HEK293 (cell line): ENCODE results near the gene LRP1B.

ENCODE experiments used
- CTCF ChIA-PET: fragments of 350-600 bp; formaldehyde crosslinking; extraction: SDS; loops from one replicate; lab custom pipeline; 2021; ENCODE audit warnings: antibody characterized with exemption; lab: Yijun Ruan, JAX
- POLR2A ChIA-PET: fragments of 300-600 bp; formaldehyde crosslinking; extraction: SDS; loops from one replicate; lab custom pipeline; 2020; ENCODE audit warnings: antibody characterized with exemption, inconsistent platforms; lab: Yijun Ruan, JAX
- H3K27ac ChIP-seq: fragments of 200-500 bp; sonication (Bioruptor generic); 2 replicates; pipeline ENCODE4 v1.5.1; 2014; ENCODE audit warnings: low read depth, low read length, control low read depth, inconsistent platforms; ENCODE audit errors: extremely low read depth
- H3K36me3 ChIP-seq, 2 experiments: fragments of 200-500 bp in 1 of 2; sonication (Bioruptor generic) in 1 of 2; 1 replicate in 1 of 2; 2 replicates in 1 of 2; pipeline ENCODE4 v1.5.1; 2014 to 2017; ENCODE audit warnings: inconsistent platforms in 2 of 2, low read length in 2 of 2; ENCODE audit not compliant: control insufficient read depth in 2 of 2, insufficient read depth in 1 of 2
- H3K4me1 ChIP-seq: fragments of 200-500 bp; sonication (Bioruptor generic); 2 replicates; pipeline ENCODE4 v1.5.1; 2014; ENCODE audit warnings: mild to moderate bottlenecking, low read length, inconsistent platforms; ENCODE audit not compliant: control insufficient read depth, insufficient read depth
- H3K4me3 ChIP-seq: 2 replicates; pipeline ENCODE4 v1.5.1; 2011; ENCODE audit warnings: low read depth, mild to moderate bottlenecking, control low read depth, low read length, moderate library complexity
- H3K9me3 ChIP-seq: fragments of 200-500 bp; sonication (Bioruptor generic); 2 replicates; pipeline ENCODE4 v1.5.1; 2014; ENCODE audit warnings: low read depth, low read length, inconsistent platforms; ENCODE audit not compliant: control insufficient read depth, insufficient read depth
- HOXC10 ChIP-seq: sonication (generic); formaldehyde crosslinking; IDR thresholded peaks from 2 replicates; pipeline ENCODE4 v1.8.1; 2023; ENCODE audit warnings: mild to moderate bottlenecking, missing genetic modification reagents
- KLF10 ChIP-seq: fragments of 450-650 bp; IDR thresholded peaks from 2 replicates; pipeline ENCODE4 v1.5.1; 2018; ENCODE audit warnings: missing biosample characterization, mild to moderate bottlenecking, missing genetic modification characterization
- RBAK ChIP-seq: fragments of 450-650 bp; formaldehyde crosslinking; IDR thresholded peaks from 2 replicates; pipeline ENCODE4 v1.5.1; 2016; ENCODE audit warnings: missing biosample characterization, missing genetic modification characterization
- ZBTB11 ChIP-seq: fragments of 450-650 bp; formaldehyde crosslinking; conservative IDR thresholded peaks from 2 replicates; pipeline ENCODE4 v1.5.1; 2016; ENCODE audit warnings: low read depth, missing biosample characterization, missing genetic modification characterization
- ZBTB20 ChIP-seq: fragments of 450-650 bp; formaldehyde crosslinking; IDR thresholded peaks from 2 replicates; pipeline ENCODE4 v1.5.1; 2016; ENCODE audit warnings: missing biosample characterization, missing genetic modification characterization
- ZBTB26 ChIP-seq: fragments of 450-650 bp; formaldehyde crosslinking; optimal IDR thresholded peaks from 2 replicates; pipeline ENCODE3; 2016; ENCODE audit warnings: missing biosample characterization, mild to moderate bottlenecking, missing genetic modification characterization
- ZBTB44 ChIP-seq: fragments of 450-650 bp; IDR thresholded peaks from 2 replicates; pipeline ENCODE4 v1.5.1; 2018; ENCODE audit warnings: missing biosample characterization, mild to moderate bottlenecking, missing genetic modification characterization
- ZBTB8A ChIP-seq: fragments of 450-650 bp; formaldehyde crosslinking; IDR thresholded peaks from 2 replicates; pipeline ENCODE4 v1.5.1; 2016; ENCODE audit warnings: missing biosample characterization, missing genetic modification characterization
- ZFP37 ChIP-seq: fragments of 450-650 bp; formaldehyde crosslinking; IDR thresholded peaks from 2 replicates; pipeline ENCODE4 v1.5.1; 2016; ENCODE audit warnings: missing biosample characterization, missing genetic modification characterization
- ZIC2 ChIP-seq: fragments of 450-650 bp; formaldehyde crosslinking; IDR thresholded peaks from 2 replicates; pipeline ENCODE4 v1.5.1; 2016; ENCODE audit warnings: missing biosample characterization, missing genetic modification characterization
- ZNF155 ChIP-seq: fragments of 450-650 bp; formaldehyde crosslinking; IDR thresholded peaks from 2 replicates; pipeline ENCODE4 v1.5.1; 2016; ENCODE audit warnings: missing biosample characterization, missing genetic modification characterization
- ZNF169 ChIP-seq: fragments of 450-650 bp; formaldehyde crosslinking; IDR thresholded peaks from 2 replicates; pipeline ENCODE4 v1.5.1; 2016; ENCODE audit warnings: missing biosample characterization, missing genetic modification characterization
- ZNF19 ChIP-seq: fragments of 450-650 bp; formaldehyde crosslinking; IDR thresholded peaks from 2 replicates; pipeline ENCODE4; 2016; ENCODE audit warnings: missing biosample characterization, missing genetic modification characterization, low read depth
- ZNF211 ChIP-seq: fragments of 450-650 bp; formaldehyde crosslinking; IDR thresholded peaks from 2 replicates; pipeline ENCODE4 v1.5.1; 2016; ENCODE audit warnings: low read depth, missing biosample characterization, missing genetic modification characterization
- ZNF391 ChIP-seq: fragments of 450-650 bp; formaldehyde crosslinking; IDR thresholded peaks from 2 replicates; pipeline ENCODE4 v1.5.1; 2016; ENCODE audit warnings: low read depth, missing biosample characterization, missing genetic modification characterization, borderline replicate concordance
- ZNF48 ChIP-seq: fragments of 450-650 bp; formaldehyde crosslinking; IDR thresholded peaks from 2 replicates; pipeline ENCODE4 v1.5.1; 2016; ENCODE audit warnings: missing biosample characterization, missing genetic modification characterization
- ZNF513 ChIP-seq: fragments of 450-650 bp; IDR thresholded peaks from 2 replicates; pipeline ENCODE4 v1.5.1; 2018; ENCODE audit warnings: missing biosample characterization, missing genetic modification characterization
- ZNF530 ChIP-seq: fragments of 450-650 bp; formaldehyde crosslinking; IDR thresholded peaks from 2 replicates; pipeline ENCODE4 v1.5.1; 2016; ENCODE audit warnings: low read depth, missing biosample characterization, missing genetic modification characterization
- ZNF560 ChIP-seq: fragments of 450-650 bp; formaldehyde crosslinking; IDR thresholded peaks from 2 replicates; pipeline ENCODE4 v1.5.1; 2017; ENCODE audit warnings: missing biosample characterization, missing genetic modification characterization, borderline replicate concordance
- ZNF645 ChIP-seq: fragments of 450-650 bp; formaldehyde crosslinking; IDR thresholded peaks from 2 replicates; pipeline ENCODE4; 2016; ENCODE audit warnings: missing biosample characterization, missing genetic modification characterization
- ZNF670 ChIP-seq: fragments of 450-650 bp; formaldehyde crosslinking; IDR thresholded peaks from 2 replicates; pipeline ENCODE4 v1.5.1; 2016; ENCODE audit warnings: missing biosample characterization, missing genetic modification characterization, low read depth
- ZNF777 ChIP-seq: fragments of 450-650 bp; formaldehyde crosslinking; IDR thresholded peaks from 2 replicates; pipeline ENCODE4 v1.5.1; 2017; ENCODE audit warnings: missing biosample characterization, missing genetic modification characterization, borderline replicate concordance
- ZNF837 ChIP-seq: fragments of 450-650 bp; formaldehyde crosslinking; IDR thresholded peaks from 2 replicates; pipeline ENCODE4 v1.5.1; 2016; ENCODE audit warnings: missing biosample characterization, missing genetic modification characterization
- TF ChIP-seq, protein P1 (sequence below): fragments of 450-650 bp; formaldehyde crosslinking; IDR thresholded peaks from 2 replicates; pipeline ENCODE4 v1.5.1; 2016; ENCODE audit warnings: missing biosample characterization, missing genetic modification characterization
- TF ChIP-seq, protein P2 (sequence below): fragments of 450-650 bp; formaldehyde crosslinking; IDR thresholded peaks from 2 replicates; pipeline ENCODE4 v1.5.1; 2017; ENCODE audit warnings: missing biosample characterization, mild to moderate bottlenecking, missing genetic modification characterization, moderate library complexity
- TF ChIP-seq, protein P3 (sequence below): fragments of 450-650 bp; formaldehyde crosslinking; IDR thresholded peaks from 2 replicates; pipeline ENCODE4 v1.5.1; 2016; ENCODE audit warnings: missing biosample characterization, missing genetic modification characterization

The LRP1B gene

DNA sequence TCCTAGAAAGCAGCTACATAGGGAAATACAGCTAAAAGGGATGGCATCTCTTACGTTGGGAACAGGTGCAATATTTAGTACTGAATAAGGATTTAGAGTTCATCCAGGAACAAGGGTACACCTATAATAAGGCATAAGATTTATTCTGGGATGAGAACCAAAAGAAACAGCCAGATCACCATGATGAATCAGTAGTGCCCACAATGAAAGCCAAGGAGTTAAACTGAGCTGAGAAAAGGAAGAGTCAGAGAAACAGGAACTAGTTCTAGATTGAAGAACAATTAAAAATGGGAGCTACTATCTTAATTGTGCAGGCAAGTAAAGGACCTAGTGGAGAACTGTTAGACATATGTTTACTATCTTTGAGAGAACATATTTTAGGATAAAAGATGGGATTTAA, 692.3 kb downstream of the LRP1B start (continued):
- no peak for TF ChIP-seq ZNF837 (tag by site-specific recombination)
- TF ChIP-seq HOXC10, result no peak
- TF ChIP-seq ZBTB26, result no peak
- TF ChIP-seq ZNF211, result no peak
- TF ChIP-seq RBAK (tag by site-specific recombination), result no peak
- no peak for TF ChIP-seq ZNF560 (tag by site-specific recombination)
- no peak for TF ChIP-seq ZNF645
- TF ChIP-seq ZNF155 (tag by site-specific recombination), result no peak
- no peak for TF ChIP-seq ZBTB20
- no peak for TF ChIP-seq ZNF777 (tag by site-specific recombination)
- TF ChIP-seq, protein P1, sequence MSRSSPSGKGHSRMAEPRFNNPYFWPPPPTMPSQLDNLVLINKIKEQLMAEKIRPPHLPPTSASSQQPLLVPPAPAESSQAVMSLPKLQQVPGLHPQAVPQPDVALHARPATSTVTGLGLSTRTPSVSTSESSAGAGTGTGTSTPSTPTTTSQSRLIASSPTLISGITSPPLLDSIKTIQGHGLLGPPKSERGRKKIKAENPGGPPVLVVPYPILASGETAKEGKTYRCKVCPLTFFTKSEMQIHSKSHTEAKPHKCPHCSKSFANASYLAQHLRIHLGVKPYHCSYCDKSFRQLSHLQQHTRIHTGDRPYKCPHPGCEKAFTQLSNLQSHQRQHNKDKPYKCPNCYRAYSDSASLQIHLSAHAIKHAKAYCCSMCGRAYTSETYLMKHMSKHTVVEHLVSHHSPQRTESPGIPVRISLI, result no peak
- no peak for TF ChIP-seq ZNF19 (tag by site-specific recombination)
- TF ChIP-seq, all 188 proteins: peak for 0

DNA sequence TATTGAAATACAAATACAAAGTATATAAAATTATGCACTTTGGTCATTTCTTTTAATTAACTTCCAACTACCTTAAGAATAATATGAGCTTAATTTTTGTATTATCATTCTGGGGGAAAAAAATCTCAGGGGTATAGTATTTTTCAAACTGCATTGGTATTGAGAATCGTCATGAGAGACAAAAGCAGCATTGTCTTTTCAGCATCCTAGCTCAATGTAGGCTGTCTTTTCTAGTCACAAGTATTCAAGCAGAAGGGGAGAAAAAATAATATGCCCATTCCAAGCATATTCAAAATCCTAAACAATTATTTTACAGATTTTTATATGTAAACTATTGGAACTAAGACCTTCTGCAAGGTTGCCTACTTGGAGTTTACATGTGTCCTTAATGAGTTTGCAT, 693.3 kb downstream of the LRP1B start:
- ChIA-PET POLR2A (no interaction called here), CTCF (no interaction called here)
- no peak overlapping the region for H3K27ac ChIP-seq
- no peaks in the 10 kb centered on the region for H3K36me3 ChIP-seq
- no peaks in the 10 kb centered on the region for H3K4me1 ChIP-seq
- H3K4me3 ChIP-seq, result no peak overlapping the region
- no peaks in the 10 kb centered on the region for H3K9me3 ChIP-seq
- TF ChIP-seq ZNF670 (tag by site-specific recombination) (no peak), ZNF513 (no peak), ZBTB44 (tag by site-specific recombination) (no peak), ZBTB11 (tag by site-specific recombination) (no peak), ZIC2 (tag by site-specific recombination) (no peak), ZNF391 (tag by site-specific recombination) (no peak), KLF10 (tag by site-specific recombination) (no peak), ZNF169 (tag by site-specific recombination) (no peak), ZBTB8A (tag by site-specific recombination) (no peak), ZNF530 (tag by site-specific recombination) (no peak), ZNF48 (tag by site-specific recombination) (no peak), ZFP37 (tag by site-specific recombination) (no peak)
- TF ChIP-seq, protein P2, sequence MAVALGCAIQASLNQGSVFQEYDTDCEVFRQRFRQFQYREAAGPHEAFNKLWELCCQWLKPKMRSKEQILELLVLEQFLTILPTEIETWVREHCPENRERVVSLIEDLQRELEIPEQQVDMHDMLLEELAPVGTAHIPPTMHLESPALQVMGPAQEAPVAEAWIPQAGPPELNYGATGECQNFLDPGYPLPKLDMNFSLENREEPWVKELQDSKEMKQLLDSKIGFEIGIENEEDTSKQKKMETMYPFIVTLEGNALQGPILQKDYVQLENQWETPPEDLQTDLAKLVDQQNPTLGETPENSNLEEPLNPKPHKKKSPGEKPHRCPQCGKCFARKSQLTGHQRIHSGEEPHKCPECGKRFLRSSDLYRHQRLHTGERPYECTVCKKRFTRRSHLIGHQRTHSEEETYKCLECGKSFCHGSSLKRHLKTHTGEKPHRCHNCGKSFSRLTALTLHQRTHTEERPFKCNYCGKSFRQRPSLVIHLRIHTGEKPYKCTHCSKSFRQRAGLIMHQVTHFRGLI, result no peak
- TF ChIP-seq, protein P3, sequence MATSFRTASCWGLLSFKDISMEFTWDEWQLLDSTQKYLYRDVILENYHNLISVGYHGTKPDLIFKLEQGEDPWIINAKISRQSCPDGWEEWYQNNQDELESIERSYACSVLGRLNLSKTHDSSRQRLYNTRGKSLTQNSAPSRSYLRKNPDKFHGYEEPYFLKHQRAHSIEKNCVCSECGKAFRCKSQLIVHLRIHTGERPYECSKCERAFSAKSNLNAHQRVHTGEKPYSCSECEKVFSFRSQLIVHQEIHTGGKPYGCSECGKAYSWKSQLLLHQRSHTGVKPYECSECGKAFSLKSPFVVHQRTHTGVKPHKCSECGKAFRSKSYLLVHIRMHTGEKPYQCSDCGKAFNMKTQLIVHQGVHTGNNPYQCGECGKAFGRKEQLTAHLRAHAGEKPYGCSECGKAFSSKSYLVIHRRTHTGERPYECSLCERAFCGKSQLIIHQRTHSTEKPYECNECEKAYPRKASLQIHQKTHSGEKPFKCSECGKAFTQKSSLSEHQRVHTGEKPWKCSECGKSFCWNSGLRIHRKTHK, result no peak
